ENCODE results near the gene TIMP2.
"Not testable (repeated sequence)": the region's sequence is repeated elsewhere in the genome, so short reads cannot be mapped to it uniquely, and the experiment has no call there.

Gene TIMP2

GRCh38 chr17:78904371-78904770 is 20.8 kb downstream of the TIMP2 start:
- no peak for DNase-seq (ENCODE audit: low read depth in 2 of 2)

- DNase-seq (ENCODE audit: low read depth in 2 of 2): no peak
Observed at GRCh38 chr17:78903101-78903779, 21.9 kb downstream of the TIMP2 start, which contains the start of gene CEP295NL. CEP295NL (minus strand) TSS chr17:78903201; CDS start chr17:78901828, 1,373 bp downstream.

- DNase-seq (ENCODE audit: low read depth in 2 of 2): not testable (repeated sequence)
Observed at GRCh38 chr17:78902231-78902630, 23.0 kb downstream of the TIMP2 start.

GRCh38 chr17:78901806-78902205 is 23.4 kb downstream of the TIMP2 start:
- no peak for DNase-seq (ENCODE audit: low read depth in 2 of 2)

GRCh38 chr17:78900816-78901215 is 24.4 kb downstream of the TIMP2 start:
- no peak for DNase-seq (ENCODE audit: low read depth in 2 of 2)

- DNase-seq (ENCODE audit: low read depth in 2 of 2): no peak
Observed at GRCh38 chr17:78899361-78900260, 25.6 kb downstream of the TIMP2 start.

- DNase-seq (ENCODE audit: low read depth in 2 of 2): no peak
Observed at GRCh38 chr17:78898947-78899346, 26.2 kb downstream of the TIMP2 start.

- DNase-seq (ENCODE audit: low read depth in 2 of 2): no peak
Observed at GRCh38 chr17:78898075-78898836, 26.9 kb downstream of the TIMP2 start.

- DNase-seq (ENCODE audit: low read depth in 2 of 2): no peak
Observed at GRCh38 chr17:78897664-78898047, 27.5 kb downstream of the TIMP2 start.

GRCh38 chr17:78896834-78897663 is 28.1 kb downstream of the TIMP2 start:
- DNase-seq (ENCODE audit: low read depth in 2 of 2): no peak

GRCh38 chr17:78896091-78896833 is 28.9 kb downstream of the TIMP2 start:
- no peak for DNase-seq (ENCODE audit: low read depth in 2 of 2)

GRCh38 chr17:78895322-78895721 is 29.9 kb downstream of the TIMP2 start:
- DNase-seq (ENCODE audit: low read depth in 2 of 2): no peak

- no peak for DNase-seq (ENCODE audit: low read depth in 2 of 2)
Observed at GRCh38 chr17:78893684-78894083, 31.5 kb downstream of the TIMP2 start.

GRCh38 chr17:78892936-78893379 is 32.2 kb downstream of the TIMP2 start:
- no peak for DNase-seq (ENCODE audit: low read depth in 2 of 2)

- DNase-seq (ENCODE audit: low read depth in 2 of 2): no peak
Observed at GRCh38 chr17:78892520-78892919, 32.7 kb downstream of the TIMP2 start.

GRCh38 chr17:78892062-78892456 is 33.1 kb downstream of the TIMP2 start:
- no peak for DNase-seq (ENCODE audit: low read depth in 2 of 2)

- no peak for DNase-seq (ENCODE audit: low read depth in 2 of 2)
Observed at GRCh38 chr17:78891406-78892061, 33.7 kb downstream of the TIMP2 start.

GRCh38 chr17:78890498-78890897 is 34.7 kb downstream of the TIMP2 start:
- no peak for DNase-seq (ENCODE audit: low read depth in 2 of 2)

- not testable (repeated sequence) for DNase-seq (ENCODE audit: low read depth in 2 of 2)
Observed at GRCh38 chr17:78890096-78890495, 35.1 kb downstream of the TIMP2 start.

- DNase-seq (ENCODE audit: low read depth in 2 of 2): no peak
Observed at GRCh38 chr17:78889531-78889930, 35.7 kb downstream of the TIMP2 start.
